Astrocyte (in vitro differentiated cells and primary cell): Measurements from ENCODE around the gene SPEF1. TPM values are rescaled to one million over a fixed set of nuclear protein-coding genes. Genes with fewer than 3 reads are reported as not detected.

Experiments
- DNase-seq: peaks from one replicate; pipeline ENCODE4 v3.0.0-alpha.2; 2010; ENCODE audit warnings: low read depth
- FAIRE-seq: peaks from 2 replicates; lab custom pipeline; 2011; peaks lifted over from hg19 to GRCh38; lab: Jason Lieb, UNC
- H2AFZ ChIP-seq: 2 replicates; pipeline ENCODE4 v1.6.0; 2012; ENCODE audit warnings: low read depth, low read length, inconsistent platforms
- H3K27ac ChIP-seq: 2 replicates; pipeline ENCODE4 v1.5.1; 2011; ENCODE audit warnings: low read depth, low read length, inconsistent platforms
- H3K27me3 ChIP-seq: 2 replicates; pipeline ENCODE4 v1.6.0; 2011; ENCODE audit warnings: low read length, inconsistent platforms; ENCODE audit not compliant: insufficient read depth
- H3K36me3 ChIP-seq: 2 replicates; pipeline ENCODE4 v1.5.1; 2011; ENCODE audit warnings: low read length, inconsistent platforms; ENCODE audit not compliant: insufficient read depth
- H3K4me1 ChIP-seq: 2 replicates; pipeline ENCODE4 v1.5.1; 2011; ENCODE audit warnings: low read length, inconsistent platforms; ENCODE audit not compliant: insufficient read depth
- H3K4me2 ChIP-seq: 2 replicates; pipeline ENCODE4 v1.6.0; 2012; ENCODE audit warnings: low read length, inconsistent platforms
- H3K4me3 ChIP-seq: 2 replicates; pipeline ENCODE4 v1.5.1; 2011; ENCODE audit warnings: low read depth, mild to moderate bottlenecking, low read length, inconsistent platforms; ENCODE audit not compliant: insufficient read depth
- H3K79me2 ChIP-seq: 2 replicates; pipeline ENCODE4 v1.6.0; 2012; ENCODE audit warnings: mild to moderate bottlenecking, low read length, inconsistent platforms; ENCODE audit not compliant: insufficient read depth
- H3K9ac ChIP-seq: 2 replicates; pipeline ENCODE4 v1.6.0; 2012; ENCODE audit warnings: mild to moderate bottlenecking, low read length, inconsistent platforms
- H3K9me3 ChIP-seq: 2 replicates; pipeline ENCODE4 v1.5.1; 2012; ENCODE audit warnings: low read depth, mild to moderate bottlenecking, low read length, inconsistent platforms; ENCODE audit not compliant: insufficient read depth
- H4K20me1 ChIP-seq: 2 replicates; pipeline ENCODE4 v1.6.0; 2012; ENCODE audit warnings: low read length, inconsistent platforms; ENCODE audit not compliant: insufficient read depth
- H3K27ac Mint-ChIP-seq: one replicate; pipeline ENCODE4 v1.8.0; 2021; ENCODE audit warnings: mild to moderate bottlenecking, mixed read lengths; ENCODE audit not compliant: unreplicated experiment
- H3K27me3 Mint-ChIP-seq: one replicate; pipeline ENCODE4 v1.8.0; 2021; ENCODE audit warnings: low read depth, mixed read lengths; ENCODE audit not compliant: unreplicated experiment
- H3K36me3 Mint-ChIP-seq: one replicate; pipeline ENCODE4 v1.8.0; 2021; ENCODE audit warnings: low read depth, mixed read lengths; ENCODE audit not compliant: unreplicated experiment
- H3K4me1 Mint-ChIP-seq: one replicate; pipeline ENCODE4 v1.8.0; 2021; ENCODE audit warnings: low read depth, mixed read lengths; ENCODE audit not compliant: unreplicated experiment
- H3K4me3 Mint-ChIP-seq: one replicate; pipeline ENCODE4 v1.8.0; 2021; ENCODE audit warnings: mild to moderate bottlenecking, moderate library complexity, mixed read lengths; ENCODE audit not compliant: unreplicated experiment
- H3K9me3 Mint-ChIP-seq: one replicate; pipeline ENCODE4 v1.8.0; 2021; ENCODE audit warnings: mild to moderate bottlenecking, mixed read lengths; ENCODE audit not compliant: unreplicated experiment
- EZH2 ChIP-seq: IDR thresholded peaks from 2 replicates; pipeline ENCODE4 v1.6.1; 2012; ENCODE audit warnings: mild to moderate bottlenecking, low read length, inconsistent platforms; ENCODE audit not compliant: insufficient read depth
- total RNA-seq: library from RNA; stranded (reverse); gene quantifications from 2 replicates; pipeline ENCODE4 v1.2.1, GENCODE V29; 2021
- TF ChIP-seq, protein P1 (sequence below): IDR thresholded peaks from 2 replicates; pipeline ENCODE4 v1.5.1; 2011; ENCODE audit warnings: low read depth, mild to moderate bottlenecking, inconsistent platforms, low read length, moderate library complexity; ENCODE audit not compliant: insufficient read depth

Gene SPEF1
- total RNA-seq, 1 donor from 2014 or later, result 0.45 TPM

DNA sequence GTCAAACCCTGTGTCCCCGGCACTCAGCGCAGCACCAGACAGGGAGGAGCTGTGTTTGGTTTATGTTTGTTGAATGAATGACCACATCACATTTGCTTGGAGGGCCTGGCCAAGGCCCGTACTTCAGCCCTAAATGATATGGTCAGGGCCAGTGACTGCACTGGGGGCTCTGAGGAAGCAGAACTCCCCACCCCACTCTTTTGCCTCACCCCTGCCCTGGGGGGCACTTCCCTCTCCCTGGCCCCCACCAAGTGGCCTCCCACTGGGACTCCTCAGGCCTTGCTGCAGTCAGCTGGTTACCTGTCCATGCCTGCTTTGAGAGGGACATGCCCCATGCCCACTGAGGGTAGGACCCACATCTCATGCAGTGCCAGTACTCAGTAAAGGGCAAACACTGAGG lies 16.6 kb downstream of the SPEF1 start:
- Histone ChIP-seq H3K4me2 (no peak overlapping the region), H2AFZ (no peak overlapping the region), H3K9ac (no peak overlapping the region), H3K27me3 (no peaks in the 10 kb centered on the region), H3K36me3 (peaks cover 3% of the 10 kb centered on the region), H3K79me2 (peaks cover 48% of the 10 kb centered on the region), H3K4me3 (no peak overlapping the region), H3K27ac (no peak overlapping the region), H3K4me1 (peaks cover 32% of the 10 kb centered on the region), H3K9me3 (no peaks in the 10 kb centered on the region), H4K20me1 (peaks cover 22% of the 10 kb centered on the region)
- Mint-ChIP-seq H3K27me3 (peaks cover 2% of the 10 kb centered on the region), H3K4me3 (no peak overlapping the region), H3K4me1 (peaks cover 6% of the 10 kb centered on the region), H3K36me3 (no peaks in the 10 kb centered on the region), H3K9me3 (no peaks in the 10 kb centered on the region), H3K27ac (no peak overlapping the region)
- DNase-seq (no peak), FAIRE-seq (no peak)
- TF ChIP-seq, protein P1, sequence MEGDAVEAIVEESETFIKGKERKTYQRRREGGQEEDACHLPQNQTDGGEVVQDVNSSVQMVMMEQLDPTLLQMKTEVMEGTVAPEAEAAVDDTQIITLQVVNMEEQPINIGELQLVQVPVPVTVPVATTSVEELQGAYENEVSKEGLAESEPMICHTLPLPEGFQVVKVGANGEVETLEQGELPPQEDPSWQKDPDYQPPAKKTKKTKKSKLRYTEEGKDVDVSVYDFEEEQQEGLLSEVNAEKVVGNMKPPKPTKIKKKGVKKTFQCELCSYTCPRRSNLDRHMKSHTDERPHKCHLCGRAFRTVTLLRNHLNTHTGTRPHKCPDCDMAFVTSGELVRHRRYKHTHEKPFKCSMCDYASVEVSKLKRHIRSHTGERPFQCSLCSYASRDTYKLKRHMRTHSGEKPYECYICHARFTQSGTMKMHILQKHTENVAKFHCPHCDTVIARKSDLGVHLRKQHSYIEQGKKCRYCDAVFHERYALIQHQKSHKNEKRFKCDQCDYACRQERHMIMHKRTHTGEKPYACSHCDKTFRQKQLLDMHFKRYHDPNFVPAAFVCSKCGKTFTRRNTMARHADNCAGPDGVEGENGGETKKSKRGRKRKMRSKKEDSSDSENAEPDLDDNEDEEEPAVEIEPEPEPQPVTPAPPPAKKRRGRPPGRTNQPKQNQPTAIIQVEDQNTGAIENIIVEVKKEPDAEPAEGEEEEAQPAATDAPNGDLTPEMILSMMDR, result no peak
- TF ChIP-seq EZH2, result no peak

DNA sequence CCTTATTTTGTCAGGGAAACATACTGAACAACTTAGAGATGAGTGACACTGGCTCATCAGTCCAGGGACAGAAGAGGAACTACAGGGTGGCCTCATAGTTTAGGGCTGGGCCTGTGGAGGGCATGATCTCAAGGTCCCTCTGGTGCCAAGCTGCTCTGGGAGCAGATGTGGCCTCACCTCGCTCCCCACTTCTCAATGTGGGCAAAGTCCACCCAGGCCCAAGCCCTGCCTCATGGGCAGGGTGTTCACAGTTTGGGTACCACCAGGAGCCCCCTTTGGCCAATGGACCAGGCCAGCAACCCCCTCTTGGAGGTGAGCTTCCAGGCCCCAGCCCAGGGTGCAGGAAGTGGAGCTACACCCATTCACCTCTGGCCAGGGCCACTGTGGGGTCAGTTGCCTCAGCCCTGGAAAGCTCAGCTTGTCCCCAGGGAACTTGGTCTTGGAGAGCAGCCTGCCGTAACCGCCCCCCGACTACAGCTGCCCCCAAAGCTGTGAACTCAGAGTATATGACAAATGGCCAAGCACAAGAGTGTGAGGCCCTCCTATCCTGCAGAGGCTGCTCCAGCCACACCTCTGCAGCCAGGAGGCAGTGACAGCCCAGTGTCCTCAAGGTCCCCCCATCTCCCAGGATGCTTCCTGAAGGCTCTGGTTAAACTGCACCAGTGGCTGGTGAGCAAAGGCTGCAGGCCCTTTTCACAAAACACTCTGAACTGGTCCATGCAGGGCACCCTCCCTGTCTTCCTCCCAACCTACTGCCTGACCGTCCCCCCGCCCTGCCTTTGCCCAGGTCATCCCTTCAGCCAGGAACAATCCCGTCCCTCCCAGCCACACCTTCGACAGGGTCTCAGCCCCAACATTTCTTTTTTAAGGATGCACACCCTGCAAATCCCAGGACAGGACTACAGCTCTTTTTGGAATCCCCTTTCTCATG lies 17.3 kb downstream of the SPEF1 start:
- Histone ChIP-seq H3K4me3 (no peak overlapping the region), H3K27me3 (no peaks in the 10 kb centered on the region), H3K4me1 (peaks cover 27% of the 10 kb centered on the region), H3K9me3 (no peaks in the 10 kb centered on the region), H3K79me2 (peaks cover 50% of the 10 kb centered on the region), H3K27ac (no peak overlapping the region), H4K20me1 (peaks cover 22% of the 10 kb centered on the region), H3K9ac (no peak overlapping the region), H3K4me2 (no peak overlapping the region), H3K36me3 (peaks cover 3% of the 10 kb centered on the region), H2AFZ (no peak overlapping the region)
- Mint-ChIP-seq H3K9me3 (no peaks in the 10 kb centered on the region), H3K4me3 (peak overlapping the region; percentile 41), H3K27ac (no peak overlapping the region), H3K4me1 (peaks cover 3% of the 10 kb centered on the region), H3K36me3 (no peaks in the 10 kb centered on the region), H3K27me3 (peaks cover 2% of the 10 kb centered on the region)
- DNase-seq (no peak), FAIRE-seq (no peak)
- TF ChIP-seq EZH2, result no peak
- TF ChIP-seq, protein P1, result no peak
